C4-2B (cell line): ENCODE results near the gene EPHA6.

Experiments used
- ZFX ChIP-seq: fragments of 450-650 bp; IDR thresholded peaks from 2 replicates; pipeline ENCODE4 v1.6.1; 2017
- TF ChIP-seq, protein P1 (sequence below): fragments of 450-650 bp; conservative IDR thresholded peaks from 2 replicates; pipeline ENCODE4 v1.5.1; 2017; ENCODE audit warnings: mild to moderate bottlenecking

DNA sequence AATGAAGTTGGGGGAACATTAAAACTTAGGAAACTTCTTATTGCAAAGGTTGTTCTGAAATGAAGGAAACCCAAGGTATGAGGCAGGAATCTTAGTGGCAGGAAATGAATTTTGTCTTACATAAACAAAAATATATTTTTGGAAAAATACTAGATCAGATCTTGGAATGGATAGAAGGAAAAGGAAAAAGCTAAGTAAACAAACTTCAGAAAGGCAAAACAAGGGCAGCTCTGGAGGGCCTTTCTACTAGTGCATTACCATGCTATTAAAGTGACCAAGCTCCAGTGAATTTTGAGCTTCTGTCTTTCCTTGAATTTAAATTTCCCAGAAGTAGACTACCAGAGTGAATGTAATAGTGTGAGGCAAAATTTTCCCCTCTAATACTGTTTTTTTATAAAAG lies 963.8 kb downstream of the EPHA6 start:
- TF ChIP-seq, protein P1, sequence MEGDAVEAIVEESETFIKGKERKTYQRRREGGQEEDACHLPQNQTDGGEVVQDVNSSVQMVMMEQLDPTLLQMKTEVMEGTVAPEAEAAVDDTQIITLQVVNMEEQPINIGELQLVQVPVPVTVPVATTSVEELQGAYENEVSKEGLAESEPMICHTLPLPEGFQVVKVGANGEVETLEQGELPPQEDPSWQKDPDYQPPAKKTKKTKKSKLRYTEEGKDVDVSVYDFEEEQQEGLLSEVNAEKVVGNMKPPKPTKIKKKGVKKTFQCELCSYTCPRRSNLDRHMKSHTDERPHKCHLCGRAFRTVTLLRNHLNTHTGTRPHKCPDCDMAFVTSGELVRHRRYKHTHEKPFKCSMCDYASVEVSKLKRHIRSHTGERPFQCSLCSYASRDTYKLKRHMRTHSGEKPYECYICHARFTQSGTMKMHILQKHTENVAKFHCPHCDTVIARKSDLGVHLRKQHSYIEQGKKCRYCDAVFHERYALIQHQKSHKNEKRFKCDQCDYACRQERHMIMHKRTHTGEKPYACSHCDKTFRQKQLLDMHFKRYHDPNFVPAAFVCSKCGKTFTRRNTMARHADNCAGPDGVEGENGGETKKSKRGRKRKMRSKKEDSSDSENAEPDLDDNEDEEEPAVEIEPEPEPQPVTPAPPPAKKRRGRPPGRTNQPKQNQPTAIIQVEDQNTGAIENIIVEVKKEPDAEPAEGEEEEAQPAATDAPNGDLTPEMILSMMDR, result no peak
- no peak for TF ChIP-seq ZFX
